Dermis microvascular lymphatic vessel endothelial cell (primary cell): ENCODE measurements around the gene DIP2C. TPM values are rescaled to one million over a fixed set of nuclear protein-coding genes. Genes with fewer than 3 reads are reported as not detected.
"Not testable (repeated sequence)": the region's sequence is repeated elsewhere in the genome, so short reads cannot be mapped to it uniquely, and the experiment has no call there.

ENCODE experiments used
- DNase-seq, 2 donors: peaks; one replicate each; pipeline versions ENCODE4 v3.0.0 to v3.0.0-alpha.2; 2010; ENCODE audit warnings: low read depth in 2 of 2
- total RNA-seq: library from RNA; depleted of rRNA; stranded (reverse); fragments of >200 nt; gene quantifications from 2 replicates; pipeline ENCODE4 v1.2.1, GENCODE V29; 2014

The DIP2C gene
- total RNA-seq, 1 donor from 2014 or later, result 4.5 TPM

DNA sequence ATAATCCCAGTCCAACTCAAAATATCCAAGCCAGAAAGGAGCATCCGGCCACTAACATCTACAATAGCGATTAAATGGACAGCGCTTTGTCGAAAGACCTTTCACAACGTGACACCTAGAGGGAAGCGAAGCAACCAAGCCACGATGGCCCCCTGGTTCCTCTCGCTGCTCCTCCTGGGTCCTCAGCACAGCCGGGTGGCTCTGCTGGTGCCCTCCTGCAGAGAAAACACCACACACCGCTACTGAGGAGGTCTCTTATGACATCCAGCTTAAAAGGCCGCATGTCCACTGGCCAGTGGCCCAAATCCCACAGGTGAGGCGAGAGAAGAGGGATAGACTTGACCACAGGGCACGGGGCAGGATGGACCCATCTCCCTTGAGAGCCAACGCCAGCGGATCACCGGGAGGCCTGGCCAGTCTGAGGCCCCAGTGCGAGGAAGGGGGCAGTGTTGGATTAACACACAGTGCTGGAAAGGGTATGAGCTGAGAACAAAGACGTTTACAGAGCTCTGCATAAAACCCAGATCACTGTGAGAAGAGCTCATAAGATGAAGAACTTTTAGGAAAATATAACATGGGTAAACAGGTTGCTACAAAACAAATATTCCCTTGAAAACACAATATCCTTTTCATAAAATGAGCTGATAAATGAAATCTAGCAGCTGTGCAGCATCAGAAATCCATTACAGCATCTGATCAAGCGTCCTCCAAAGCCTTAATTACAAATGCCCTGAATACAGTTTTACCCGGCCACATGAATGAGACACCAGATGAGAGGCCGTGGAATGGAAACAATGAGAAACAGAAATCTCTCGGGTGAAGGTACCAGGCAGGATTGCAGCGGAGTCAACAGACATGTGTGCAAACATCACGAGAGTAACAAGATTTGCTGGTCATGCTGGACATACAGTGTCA, 236.7 kb downstream of the DIP2C start:
- no peak for DNase-seq

GRCh38 chr10:451856-452255, 237.6 kb downstream of the DIP2C start:
- no peak for DNase-seq

- no peak for DNase-seq
These were observed 238.4 kb downstream of the DIP2C start for GRCh38 chr10:451021-451471.

GRCh38 chr10:450463-450862, 239.0 kb downstream of the DIP2C start:
- DNase-seq, result no peak

GRCh38 chr10:449331-449730, 240.1 kb downstream of the DIP2C start:
- DNase-seq, result not testable (repeated sequence)

DNA sequence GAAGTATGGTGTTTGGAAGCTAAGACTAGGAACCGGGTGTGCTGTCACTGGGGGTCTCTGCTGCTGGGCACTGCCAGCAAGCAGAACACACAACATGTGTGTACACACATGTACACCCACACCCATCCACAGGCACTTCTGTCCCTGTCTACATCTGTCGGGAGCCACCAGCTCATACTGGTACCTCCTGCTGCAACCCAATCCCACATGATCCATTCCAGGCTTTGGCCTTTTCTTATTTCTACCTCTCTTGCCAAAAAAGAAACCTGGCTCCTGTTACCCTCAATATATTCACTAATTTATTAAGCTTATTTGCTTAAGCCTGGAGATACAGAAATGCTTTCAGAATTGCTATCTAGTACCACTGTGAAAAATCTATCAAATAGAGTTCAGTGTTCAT, 246.0 kb downstream of the DIP2C start:
- no peak for DNase-seq

DNA sequence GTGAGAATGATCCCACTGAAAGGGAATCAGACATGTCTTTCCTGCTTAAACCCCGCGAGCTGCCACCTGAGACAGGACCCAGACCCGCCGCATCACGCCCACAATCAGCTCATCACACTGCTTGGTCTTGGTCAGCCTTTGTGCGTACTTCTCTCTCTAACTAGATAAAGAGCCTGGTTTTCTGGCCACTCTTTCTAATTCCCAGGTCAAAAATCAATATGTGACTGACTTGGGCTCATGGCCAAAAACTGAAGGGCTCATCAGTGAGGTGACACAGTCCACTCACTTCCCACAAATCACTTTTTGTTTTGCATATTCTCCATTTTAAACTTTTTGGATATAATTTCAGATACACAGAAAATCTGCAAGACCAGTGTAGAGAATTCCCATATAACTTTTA, 247.3 kb downstream of the DIP2C start:
- DNase-seq, result no peak

- no peak for DNase-seq
These were observed 247.8 kb downstream of the DIP2C start for GRCh38 chr10:441659-442058.

DNA sequence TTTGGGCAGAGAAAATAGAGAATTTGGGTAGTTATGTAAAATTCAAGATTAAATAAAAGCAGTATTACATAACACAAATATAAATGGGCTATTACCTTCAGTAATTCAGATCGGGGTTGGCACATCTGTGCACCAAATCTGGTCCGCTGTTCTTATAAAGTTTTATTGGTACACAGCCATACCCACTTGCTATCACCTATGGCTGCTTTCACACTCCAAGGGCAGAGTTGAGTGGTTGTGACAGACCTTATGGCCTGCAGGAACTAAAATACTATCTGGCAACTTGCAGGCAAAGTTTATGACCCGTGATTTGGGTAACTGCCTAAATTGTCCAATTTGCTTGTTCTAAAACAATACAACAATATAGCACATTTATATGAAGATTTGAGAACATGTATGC, 249.3 kb downstream of the DIP2C start:
- DNase-seq, result no peak

DNA sequence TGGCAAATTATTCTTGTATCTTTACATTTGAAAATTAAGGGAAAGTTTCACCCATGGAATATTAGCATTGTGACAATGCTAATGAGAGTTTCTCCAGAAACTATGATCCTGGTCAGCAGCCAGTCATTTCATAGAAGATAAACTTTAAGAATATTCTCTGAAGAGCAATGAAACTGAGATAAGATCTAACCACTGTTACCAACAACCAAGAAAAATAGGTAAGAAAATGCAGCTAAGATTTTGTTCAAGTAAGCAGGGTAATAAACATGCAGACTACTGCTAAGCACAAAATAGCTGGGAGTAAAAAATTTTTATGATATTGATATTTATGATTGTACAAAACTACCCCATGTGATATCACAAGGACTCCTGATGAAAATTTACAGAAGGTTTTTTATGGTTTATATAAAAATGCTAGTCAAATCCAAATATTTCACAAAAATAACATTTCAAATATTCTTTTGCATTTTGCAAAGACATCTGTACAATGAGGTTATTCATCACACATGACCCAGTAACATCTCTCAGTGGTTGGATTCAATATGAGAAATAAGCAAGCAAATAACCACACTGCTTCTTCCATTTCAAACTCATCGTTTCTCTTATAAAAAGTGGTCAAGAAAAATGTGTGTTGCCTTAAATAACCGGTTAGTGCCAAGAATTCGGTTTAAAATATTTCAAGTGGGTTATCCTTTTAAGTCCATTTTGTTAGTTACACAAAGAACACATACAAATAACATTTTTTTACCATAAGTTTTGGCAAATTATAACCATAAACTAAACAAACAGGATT, 251.6 kb downstream of the DIP2C start:
- no peak for DNase-seq

- no peak for DNase-seq
These were observed 252.4 kb downstream of the DIP2C start for GRCh38 chr10:436911-437665.

GRCh38 chr10:436013-436697, 253.3 kb downstream of the DIP2C start:
- DNase-seq, result no peak

GRCh38 chr10:435397-435796, 254.1 kb downstream of the DIP2C start:
- no peak for DNase-seq

- DNase-seq, result no peak
These were observed 259.8 kb downstream of the DIP2C start for GRCh38 chr10:429696-430095.

- DNase-seq, result peak; percentile 3 to 32
These were observed 261.5 kb downstream of the DIP2C start for GRCh38 chr10:427761-428519.

DNA sequence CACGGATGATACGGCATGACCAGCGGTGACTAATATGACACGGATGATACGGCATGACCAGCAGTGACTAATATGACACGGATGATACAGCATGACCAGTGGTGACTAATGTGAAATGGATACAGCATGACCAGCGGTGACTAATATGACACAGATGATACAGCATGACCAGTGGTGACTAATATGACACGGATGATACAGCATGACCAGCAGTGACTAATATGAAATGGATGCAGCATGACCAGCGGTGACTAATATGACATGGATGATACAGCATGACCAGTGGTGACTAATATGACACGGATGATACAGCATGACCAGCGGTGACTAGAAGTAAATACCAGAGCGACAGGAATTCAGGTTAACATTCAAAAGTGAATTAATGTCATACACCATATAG, 264.1 kb downstream of the DIP2C start:
- not testable (repeated sequence) for DNase-seq

- not testable (repeated sequence) for DNase-seq
These were observed 264.7 kb downstream of the DIP2C start for GRCh38 chr10:424724-425123.

DNA sequence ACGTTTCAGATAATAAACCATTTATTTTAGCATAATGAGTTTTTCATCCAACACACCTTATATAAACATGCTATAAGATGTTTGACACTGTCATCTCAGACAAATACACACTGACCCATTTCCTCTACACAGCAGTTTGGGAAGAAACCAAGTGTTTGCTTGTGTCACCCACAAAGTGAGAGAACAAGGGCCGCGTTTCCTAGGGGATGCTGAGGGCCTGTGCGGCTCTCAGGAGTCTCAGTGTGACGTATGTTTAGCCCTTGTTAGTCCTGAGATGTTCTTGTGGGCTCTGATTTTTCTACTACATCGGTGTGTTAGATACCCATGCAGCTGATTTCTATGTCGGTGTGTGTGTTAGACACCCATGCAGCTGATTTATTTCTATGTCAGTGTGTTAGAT, 266.3 kb downstream of the DIP2C start:
- DNase-seq, result no peak

GRCh38 chr10:422675-423074, 266.8 kb downstream of the DIP2C start:
- no peak for DNase-seq

DNA sequence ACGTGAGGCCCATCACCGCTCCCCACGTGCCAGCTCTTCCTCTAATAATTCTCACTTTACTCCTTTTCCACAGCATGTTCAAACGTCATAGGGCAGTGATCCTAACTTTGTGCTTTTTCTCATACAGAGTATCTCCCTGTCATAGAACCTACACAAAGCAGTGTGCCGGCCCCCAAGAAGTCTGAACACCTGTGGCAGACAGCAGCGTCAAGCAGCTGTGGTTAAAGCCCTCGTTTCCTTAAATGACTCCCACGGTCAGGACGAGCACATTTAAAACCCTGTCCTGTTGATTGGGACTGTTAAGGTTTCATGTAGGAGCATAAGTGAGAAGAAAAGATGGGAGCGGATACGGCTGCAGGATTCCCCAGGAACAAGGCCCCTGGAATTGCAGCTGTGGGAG, 267.2 kb downstream of the DIP2C start:
- DNase-seq, result no peak
